Heart left ventricle (tissue), 16 donors: ENCODE measurements around the gene PCSK6. TPM values are rescaled to one million over a fixed set of nuclear protein-coding genes. Genes with fewer than 3 reads are reported as not detected.

Source experiments
- ATAC-seq, 4 donors: fragments of 200-7000 bp; cut with Tn5 transposase; one replicate each; pipeline ENCODE4 v1.9.1; 2020 to 2022; ENCODE audit warnings: moderate library complexity in 4 of 4, mild to moderate bottlenecking in 3 of 4, moderate number of reproducible peaks in 1 of 4
- DNase-seq, 5 donors: peaks; one replicate each; pipeline ENCODE4 v3.0.0-alpha.2; 2020
- H3K27ac ChIP-seq, 12 donors: fragments of 200-600 bp; sonication (generic) in 4 of 12; one replicate each; pipeline versions ENCODE4 v1.5.0 to v1.8.0; 2016 to 2022; ENCODE audit warnings: mild to moderate bottlenecking in 2 of 12
- H3K27me3 ChIP-seq, 9 donors: fragments of 200-600 bp; sonication (generic) in 2 of 9; one replicate each; pipeline versions ENCODE4 v1.5.1 to v1.8.0; 2016 to 2022; ENCODE audit warnings: mild to moderate bottlenecking in 3 of 9
- H3K36me3 ChIP-seq, 9 donors: fragments of 200-600 bp; sonication (generic) in 2 of 9; one replicate each; pipeline versions ENCODE4 v1.5.0 to v1.8.0; 2018 to 2022; ENCODE audit warnings: mild to moderate bottlenecking in 2 of 9
- H3K4me1 ChIP-seq, 12 donors: fragments of 200-600 bp; sonication (generic) in 4 of 12; one replicate each; pipeline versions ENCODE4 v1.5.0 to v1.8.0; 2016 to 2022; ENCODE audit warnings: mild to moderate bottlenecking in 3 of 12
- H3K4me3 ChIP-seq, 12 donors: fragments of 200-600 bp; sonication (generic) in 4 of 12; one replicate each; pipeline versions ENCODE4 v1.5.0 to v1.8.0; 2017 to 2022; ENCODE audit warnings: mild to moderate bottlenecking in 9 of 12, moderate library complexity in 4 of 12
- H3K9me3 ChIP-seq, 12 donors: fragments of 200-600 bp; sonication (generic) in 4 of 12; one replicate each; pipeline versions ENCODE4 v1.5.0 to v1.8.0; 2016 to 2022; ENCODE audit warnings: mild to moderate bottlenecking in 1 of 12
- POLR2A ChIP-seq, 2 donors: fragments of 450-650 bp; IDR thresholded peaks; one replicate each; pipeline ENCODE4 v1.6.1; 2017; ENCODE audit warnings: antibody characterized with exemption in 2 of 2, mild to moderate bottlenecking in 2 of 2, moderate library complexity in 2 of 2
- WGBS, 4 donors: extraction: QIAGEN DNeasy Blood & Tissue Kit in 2 of 4; methylation state at CpG; one replicate each; pipeline versions ENCODE4 v1.1.5 to v1.1.7; 2013 to 2018; 5-methylcytosine and 5-hydroxymethylcytosine counted together
- intact Hi-C, 10 donors: fragments of 100-400 bp; cut with DNase I; formaldehyde crosslinking; loops; one replicate each; pipeline versions ENCODE4 v1.11.1 to v1.14.2; 2022
- polyA plus RNA-seq, 2 donors: library from polyadenylated mRNA; stranded (reverse); fragments of 200-250 nt; gene quantifications; one replicate each; pipeline ENCODE4 v1.2.3, GENCODE V29; 2013
- total RNA-seq, 9 donors: library from RNA; depleted of rRNA in 2 of 9; stranded (reverse); fragments of >200 nt in 2 of 9; fragmentation: NEBNext Ultra II Directional in 3 of 9; extraction: Animal tissue kit (Norgen Biotek cat#: 25700) in 3 of 9; gene quantifications; one replicate each; pipeline versions ENCODE4 v1.1.0 to v1.2.4, GENCODE V29; 2016 to 2023
- TF ChIP-seq, protein P1 (sequence below), 12 donors: fragments of 200-600 bp; sonication (generic) in 4 of 12; IDR thresholded peaks; one replicate each; pipeline versions ENCODE4 v1.5.0 to v1.8.0; 2018 to 2022; ENCODE audit warnings: antibody characterized with exemption in 12 of 12, mild to moderate bottlenecking in 5 of 12
- donor health status: ischemic (EF 13 %, LVEDD 7.1; RV severe dilation, severe dysfunction).
- donor health status: healthy with polysubstance abuse.
- donor health status: DM: no; HTN: yes; CAD: no.
- donor health status: DM: no; HTN: no; CAD: no.
- donor health status: ischemic (EF 25% LVEDD 6.9; RV normal size, moderate dysfunction).
- donor health status: ischemic (EF 25% LVEDD 5.7; RV mildly dilated, moderate dysfunction).
- donor health status: healthy.
- donor health status: DM: yes; HTN: yes; CAD: no.
- donor health status: ischemic (EF 35%, LVEDD 5.7; RV mildly dilated, moderate dysfunction).
- donor health status: nonischemic (EF 11% LVEDD 7.7; RV severe dilation, severe dysfunction).
- donor health status: DM: yes; HTN: yes; CAD: no.
- donor health status: PGD.
- donor health status: ischemic (EF 29% LVEDD 5.4; RV normal size, mild dysfunction).
- donor health status: nonischemic (EF 23%, LVEDD 6.1; RV moderate dilation, normal function).

PCSK6 gene
- total and polyA plus RNA-seq, 11 donors: 7.3 to 41.7 (median 22.3) TPM

DNA sequence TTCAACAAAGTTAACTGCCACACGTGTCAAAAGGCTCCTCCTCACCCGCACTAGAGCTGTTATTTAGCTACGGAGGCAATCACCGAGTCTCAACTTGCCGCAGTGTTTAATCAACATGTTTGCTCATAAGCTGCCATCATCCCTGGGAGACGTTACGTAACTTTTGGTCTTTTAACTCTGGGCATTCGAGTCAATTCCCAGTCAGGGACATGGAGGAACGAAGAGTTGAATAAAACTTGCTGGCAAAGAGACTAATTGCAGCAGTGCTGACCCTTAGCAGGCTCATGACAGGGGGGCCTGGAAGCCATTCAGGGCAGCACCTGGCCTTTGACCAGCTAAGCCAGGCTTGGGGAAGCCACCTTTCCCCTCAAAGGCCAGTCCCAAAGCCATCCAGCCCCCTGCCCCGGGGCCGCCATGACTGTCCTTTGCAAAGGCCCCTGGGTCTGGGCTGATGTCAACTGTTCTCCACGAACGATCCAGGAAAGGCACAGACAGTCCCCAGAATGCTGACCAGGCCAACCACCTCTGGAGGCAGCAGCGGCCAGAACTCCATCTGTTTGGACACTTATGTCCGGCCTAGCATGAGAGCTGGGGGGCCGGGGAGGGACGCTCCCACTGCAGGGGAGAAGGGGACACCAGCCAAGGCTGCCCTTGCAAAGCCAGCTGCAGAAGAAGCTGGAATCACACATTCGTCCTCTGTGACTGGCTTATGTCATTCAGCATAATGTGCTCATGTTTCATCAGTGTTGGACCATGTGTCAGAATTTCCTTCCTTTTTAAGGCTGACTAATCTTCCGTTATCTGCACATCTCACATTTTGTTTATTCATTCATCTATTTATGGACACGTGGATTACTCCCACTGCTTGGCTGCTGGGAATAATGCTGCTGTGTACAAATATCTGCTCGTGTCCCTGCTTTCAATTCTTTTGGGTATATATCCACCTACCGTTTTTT lies 43.7 kb downstream of the PCSK6 start:
- ATAC-seq (peak; percentile 67 to 84 (median 74)), DNase-seq (peak; percentile 69 to 88 (median 77))
- Histone ChIP-seq H3K27ac (peak overlapping the region; percentile 2 to 90 (median 58)), H3K36me3 (no peaks in the 10 kb centered on the region), H3K27me3 (no peaks in the 10 kb centered on the region), H3K4me3 (no peak overlapping the region), H3K4me1 (peaks cover 0 to 48% (median 23%) of the 10 kb centered on the region in 12 donors), H3K9me3 (peaks cover 0 to 4% (median 0%) of the 10 kb centered on the region in 12 donors)
- WGBS, 4 donors: 45 to 55% (median 53%) methylated on average over 21 to 22 of the region's 22 CpGs
- TF ChIP-seq POLR2A (IDR thresholded peaks at IDR 0.05): no peak
- TF ChIP-seq, protein P1, sequence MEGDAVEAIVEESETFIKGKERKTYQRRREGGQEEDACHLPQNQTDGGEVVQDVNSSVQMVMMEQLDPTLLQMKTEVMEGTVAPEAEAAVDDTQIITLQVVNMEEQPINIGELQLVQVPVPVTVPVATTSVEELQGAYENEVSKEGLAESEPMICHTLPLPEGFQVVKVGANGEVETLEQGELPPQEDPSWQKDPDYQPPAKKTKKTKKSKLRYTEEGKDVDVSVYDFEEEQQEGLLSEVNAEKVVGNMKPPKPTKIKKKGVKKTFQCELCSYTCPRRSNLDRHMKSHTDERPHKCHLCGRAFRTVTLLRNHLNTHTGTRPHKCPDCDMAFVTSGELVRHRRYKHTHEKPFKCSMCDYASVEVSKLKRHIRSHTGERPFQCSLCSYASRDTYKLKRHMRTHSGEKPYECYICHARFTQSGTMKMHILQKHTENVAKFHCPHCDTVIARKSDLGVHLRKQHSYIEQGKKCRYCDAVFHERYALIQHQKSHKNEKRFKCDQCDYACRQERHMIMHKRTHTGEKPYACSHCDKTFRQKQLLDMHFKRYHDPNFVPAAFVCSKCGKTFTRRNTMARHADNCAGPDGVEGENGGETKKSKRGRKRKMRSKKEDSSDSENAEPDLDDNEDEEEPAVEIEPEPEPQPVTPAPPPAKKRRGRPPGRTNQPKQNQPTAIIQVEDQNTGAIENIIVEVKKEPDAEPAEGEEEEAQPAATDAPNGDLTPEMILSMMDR (IDR thresholded peaks at IDR 0.05): peak in 2 of 12 donors; percentile 9 to 17
- intact Hi-C loops: loop anchor here in 2 of 10 donors (5.0 to 10.0 kb wide), 2 partner anchors 41 to 49 kb away; partner anchors contain the start of gene PCSK6 (in 1 of the 2)

DNA sequence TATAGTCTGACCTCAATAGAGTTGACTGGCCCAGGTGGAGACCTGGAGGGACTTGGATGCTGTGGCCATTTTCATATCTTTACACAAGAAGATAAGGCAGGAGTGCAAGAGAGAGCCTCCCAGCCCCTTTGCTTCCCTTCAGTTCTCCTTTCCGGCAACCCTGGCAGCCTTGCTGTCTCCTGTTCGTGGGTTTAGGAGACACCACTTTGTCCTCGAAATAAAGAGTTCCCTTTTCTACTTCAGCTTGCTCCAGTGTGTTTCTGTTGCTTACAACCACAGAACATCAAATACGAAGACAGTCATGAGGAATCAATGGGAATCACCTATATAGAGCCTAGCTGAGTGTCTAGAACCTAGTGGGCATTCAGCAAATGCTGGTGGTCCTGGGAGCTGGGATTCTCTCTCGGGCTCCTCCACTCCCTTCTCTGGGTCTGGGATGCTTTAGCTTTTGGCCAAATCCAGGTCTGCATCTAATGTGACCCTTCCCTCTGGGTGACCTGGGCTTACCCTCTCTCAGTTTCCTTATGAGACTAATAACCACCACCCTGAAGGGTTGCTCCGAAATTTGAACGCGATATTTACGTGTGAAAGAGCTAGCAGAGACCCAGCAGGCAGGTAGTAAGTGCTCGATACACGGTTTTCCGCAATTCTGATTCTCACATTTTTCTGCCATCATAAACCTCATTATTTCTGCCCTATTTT lies 44.5 kb downstream of the PCSK6 start:
- Histone ChIP-seq H3K4me3 (no peak overlapping the region), H3K36me3 (no peaks in the 10 kb centered on the region), H3K9me3 (peaks cover 0 to 4% (median 0%) of the 10 kb centered on the region in 12 donors), H3K27ac (peak overlapping the region in 11 of 12 donors; percentile 2 to 90 (median 61)), H3K27me3 (no peaks in the 10 kb centered on the region), H3K4me1 (peaks cover 0 to 43% (median 18%) of the 10 kb centered on the region in 12 donors)
- 93 to 97% (median 95%) methylated on average over 12 of the region's 12 CpGs for WGBS, 4 donors
- DNase-seq: no peak
- TF ChIP-seq, protein P1 (IDR thresholded peaks at IDR 0.05): no peak
- no peak for TF ChIP-seq POLR2A (IDR thresholded peaks at IDR 0.05)
- no peak for ATAC-seq
- intact Hi-C loops: loop anchor here in 2 of 10 donors (5.0 to 10.0 kb wide), 2 partner anchors 42 to 50 kb away; partner anchors contain the start of gene PCSK6 (in 1 of the 2)

- Histone ChIP-seq H3K36me3 (no peaks in the 10 kb centered on the region), H3K4me3 (no peak overlapping the region), H3K27me3 (no peaks in the 10 kb centered on the region), H3K27ac (peak overlapping the region in 9 of 12 donors; percentile 0 to 90 (median 23)), H3K9me3 (peaks cover 0 to 4% (median 0%) of the 10 kb centered on the region in 12 donors), H3K4me1 (peaks cover 0 to 44% (median 20%) of the 10 kb centered on the region in 12 donors)
- TF ChIP-seq, protein P1 (IDR thresholded peaks at IDR 0.05): no peak
- no peak for TF ChIP-seq POLR2A (IDR thresholded peaks at IDR 0.05)
- intact Hi-C loops: loop anchor here in 1 of 10 donors (10.0 kb wide), 1 partner anchor 51 kb away; no protein-coding TSS in a partner anchor
- WGBS, 4 donors: 72 to 89% (median 84%) methylated on average over 8 of the region's 8 CpGs
- DNase-seq (peak in 2 of 5 donors; percentile 44 to 61), ATAC-seq (peak in 2 of 4 donors; percentile 6 to 21)
Observed at GRCh38 chr15:101444015-101444414, 45.5 kb downstream of the PCSK6 start.
